ENCODE measurements around the gene CPAMD8. TPM values are rescaled to one million over a fixed set of nuclear protein-coding genes. Genes with fewer than 3 reads are reported as not detected.

CPAMD8 gene
- total RNA-seq, 1 experiment from 2014 or later = 0.34 TPM

Other genes starting within 250 kb of the CPAMD8 start
- 9.5 and 18.8 TPM in 2 replicates for gene SIN3B, start 197.4 kb downstream of the CPAMD8 start, total RNA-seq (2014; rRNA removed; shearing (Covaris generic))
- 0.37 and 0.50 TPM in 2 replicates for gene F2RL3, start 137.8 kb downstream of the CPAMD8 start, total RNA-seq (2014; rRNA removed; shearing (Covaris generic))
- 19.1 and 21.5 TPM in 2 replicates for gene HAUS8, start 48.6 kb upstream of the CPAMD8 start, total RNA-seq (2014; rRNA removed; shearing (Covaris generic))
- gene MYO9B, start 49.0 kb upstream of the CPAMD8 start, total RNA-seq (2014; rRNA removed; shearing (Covaris generic)) = 26.7 and 39.9 TPM in 2 replicates
- 23.1 and 38.4 TPM in 2 replicates for gene USE1, start 188.5 kb upstream of the CPAMD8 start, total RNA-seq (2014; rRNA removed; shearing (Covaris generic))
- 10.6 TPM in 1 of 2 replicates, not detected in the other for gene OCEL1, start 199.4 kb upstream of the CPAMD8 start, total RNA-seq (2014; rRNA removed; shearing (Covaris generic))
- 55.1 and 64.8 TPM in 2 replicates for gene NR2F6, start 219.1 kb upstream of the CPAMD8 start, total RNA-seq (2014; rRNA removed; shearing (Covaris generic))
- gene USHBP1, start 237.9 kb upstream of the CPAMD8 start, total RNA-seq (2014; rRNA removed; shearing (Covaris generic)) = not detected in 2 replicates
- 138 and 146 TPM in 2 replicates for gene BABAM1, start 240.6 kb upstream of the CPAMD8 start, total RNA-seq (2014; rRNA removed; shearing (Covaris generic))

Data from SJSA1 (cell line).